NCI-H524 (cell line): ENCODE measurements around the gene SLC41A3.
"Not testable (repeated sequence)": the region's sequence is repeated elsewhere in the genome, so short reads cannot be mapped to it uniquely, and the experiment has no call there.

ENCODE experiments used
- DNase-seq, 2 experiments: peaks; one replicate each; lab custom pipeline; 2025; lab: John Stamatoyannopoulos, UW

SLC41A3 gene

DNA sequence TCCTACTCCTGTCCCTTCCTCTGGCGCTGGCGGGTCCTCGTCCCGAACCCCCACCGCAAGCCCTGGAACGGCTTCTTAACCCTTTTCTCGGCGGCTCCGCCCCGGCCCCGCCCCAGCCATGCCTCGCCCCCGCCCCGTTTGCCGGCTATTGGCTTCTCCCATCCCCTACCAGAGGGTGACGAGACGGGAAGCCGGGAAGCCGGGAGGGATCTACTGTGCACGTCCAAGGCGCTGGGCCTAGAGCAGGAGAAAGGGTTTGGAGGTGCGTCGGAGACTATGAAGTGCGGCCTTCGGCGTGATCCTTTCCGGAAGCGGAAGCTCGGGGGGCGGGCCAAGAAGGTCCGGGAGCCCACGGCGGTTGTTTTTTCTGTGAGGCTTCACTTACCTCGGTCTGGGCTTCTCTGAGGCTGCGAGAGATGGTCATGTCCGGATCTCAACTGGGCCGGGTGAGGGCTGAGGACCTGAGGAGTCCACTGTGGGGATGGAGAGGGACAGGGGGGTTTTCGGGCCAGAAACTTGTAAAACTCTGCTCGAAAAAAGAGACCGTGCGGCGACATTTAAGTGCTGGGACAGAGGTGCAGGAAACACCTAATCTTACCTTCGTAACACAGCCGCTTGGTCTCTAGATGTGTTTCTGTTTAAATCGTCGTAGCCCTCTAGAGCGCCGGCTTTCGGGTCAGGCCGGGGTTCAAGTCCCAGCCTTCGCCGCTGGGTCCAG lies 93.5 kb downstream of the SLC41A3 start:
- peak; percentile 82 to 88 for DNase-seq

DNA sequence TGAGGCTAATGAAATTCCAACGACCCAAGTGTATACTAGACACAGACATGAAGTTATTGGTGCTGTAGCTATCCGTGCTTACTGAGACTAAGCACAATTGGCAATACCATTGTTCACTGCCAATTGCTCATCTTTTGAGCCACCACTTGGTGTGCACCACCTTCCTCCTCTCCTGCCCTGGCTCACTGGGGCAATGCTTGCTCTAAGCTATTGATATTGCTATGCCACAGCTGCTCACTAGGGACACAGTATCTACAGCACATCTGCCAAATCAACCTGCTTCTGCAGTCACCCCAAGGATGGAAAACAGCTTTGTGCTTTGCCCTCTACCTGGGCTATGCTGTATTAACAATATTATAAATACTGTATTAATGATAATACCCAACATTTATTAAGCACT lies 99.0 kb downstream of the SLC41A3 start:
- not testable (repeated sequence) for DNase-seq

DNA sequence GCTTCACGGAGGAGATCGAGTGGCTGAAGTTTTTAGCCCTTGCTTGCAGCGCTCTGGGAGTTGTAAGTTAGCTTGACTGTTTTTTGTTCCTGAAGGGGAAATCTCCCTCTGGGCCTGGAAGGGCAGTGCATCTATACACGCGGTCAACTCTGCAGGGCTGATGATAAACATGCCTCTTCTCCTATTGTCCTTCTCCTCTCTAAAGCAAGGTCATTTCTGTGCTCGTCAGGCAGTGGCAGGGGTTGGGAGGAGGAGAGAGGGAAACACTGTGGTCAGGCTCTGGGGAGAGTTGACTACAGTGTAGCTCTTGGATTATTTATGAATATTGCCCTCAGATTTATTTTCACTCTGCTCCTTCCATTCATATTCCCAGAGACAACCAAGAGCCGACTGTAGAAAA lies 106.8 kb downstream of the SLC41A3 start:
- DNase-seq: not testable (repeated sequence)

DNA sequence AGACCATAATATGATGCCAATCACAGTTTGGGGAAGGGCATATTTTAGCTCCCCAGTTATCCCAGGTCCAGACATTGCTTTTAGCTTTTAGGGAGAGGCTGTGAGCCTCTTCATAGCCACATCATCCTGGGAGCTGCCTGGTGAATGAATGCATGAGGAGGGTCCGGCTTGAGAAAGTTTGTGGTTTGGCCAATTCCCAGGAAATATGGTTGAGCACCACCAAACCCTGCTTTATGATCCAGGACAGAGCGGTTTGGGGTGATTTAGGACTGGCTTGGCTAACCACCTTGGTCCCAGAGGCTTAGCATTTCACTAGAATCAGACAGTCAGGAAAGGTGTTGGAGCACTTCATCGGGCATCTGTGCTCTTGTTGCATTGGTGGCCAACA lies 107.9 kb downstream of the SLC41A3 start:
- not testable (repeated sequence) for DNase-seq

DNA sequence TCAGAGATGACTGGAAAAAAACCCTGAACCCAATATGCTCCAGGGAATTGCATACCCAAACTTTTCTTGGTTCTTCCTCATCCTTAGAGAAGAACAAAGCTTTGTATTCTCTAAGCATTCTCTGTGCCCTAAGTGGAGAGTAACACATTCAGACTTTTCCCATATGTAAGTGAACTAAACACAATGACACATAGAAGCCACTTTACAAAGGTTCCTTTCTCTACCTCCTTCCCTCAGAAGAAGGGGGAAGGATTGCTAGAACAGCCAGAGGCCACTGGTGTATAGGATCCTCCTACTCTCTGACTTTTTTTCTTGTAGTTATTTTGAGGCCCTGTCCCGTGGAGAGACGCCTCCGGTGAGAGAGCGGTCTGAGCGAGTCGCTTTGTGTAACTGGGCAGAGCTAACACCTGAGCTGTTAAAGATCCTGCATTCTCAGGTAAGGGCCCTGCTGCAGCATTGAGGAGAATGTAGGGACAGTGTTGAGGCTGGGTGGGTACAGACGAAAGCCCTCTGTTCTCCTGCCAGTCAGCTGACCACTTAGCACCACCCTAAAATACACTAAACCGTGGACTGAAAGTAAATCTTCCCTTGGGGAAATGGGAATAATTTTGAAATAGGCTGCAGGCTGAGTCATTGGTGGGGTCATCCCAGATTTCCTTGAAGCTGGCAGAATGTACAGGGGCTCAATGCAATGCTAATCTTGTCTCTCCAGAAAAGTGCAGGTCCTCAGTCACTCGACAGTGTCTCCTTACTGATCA lies 108.5 kb downstream of the SLC41A3 start:
- not testable (repeated sequence) for DNase-seq

DNA sequence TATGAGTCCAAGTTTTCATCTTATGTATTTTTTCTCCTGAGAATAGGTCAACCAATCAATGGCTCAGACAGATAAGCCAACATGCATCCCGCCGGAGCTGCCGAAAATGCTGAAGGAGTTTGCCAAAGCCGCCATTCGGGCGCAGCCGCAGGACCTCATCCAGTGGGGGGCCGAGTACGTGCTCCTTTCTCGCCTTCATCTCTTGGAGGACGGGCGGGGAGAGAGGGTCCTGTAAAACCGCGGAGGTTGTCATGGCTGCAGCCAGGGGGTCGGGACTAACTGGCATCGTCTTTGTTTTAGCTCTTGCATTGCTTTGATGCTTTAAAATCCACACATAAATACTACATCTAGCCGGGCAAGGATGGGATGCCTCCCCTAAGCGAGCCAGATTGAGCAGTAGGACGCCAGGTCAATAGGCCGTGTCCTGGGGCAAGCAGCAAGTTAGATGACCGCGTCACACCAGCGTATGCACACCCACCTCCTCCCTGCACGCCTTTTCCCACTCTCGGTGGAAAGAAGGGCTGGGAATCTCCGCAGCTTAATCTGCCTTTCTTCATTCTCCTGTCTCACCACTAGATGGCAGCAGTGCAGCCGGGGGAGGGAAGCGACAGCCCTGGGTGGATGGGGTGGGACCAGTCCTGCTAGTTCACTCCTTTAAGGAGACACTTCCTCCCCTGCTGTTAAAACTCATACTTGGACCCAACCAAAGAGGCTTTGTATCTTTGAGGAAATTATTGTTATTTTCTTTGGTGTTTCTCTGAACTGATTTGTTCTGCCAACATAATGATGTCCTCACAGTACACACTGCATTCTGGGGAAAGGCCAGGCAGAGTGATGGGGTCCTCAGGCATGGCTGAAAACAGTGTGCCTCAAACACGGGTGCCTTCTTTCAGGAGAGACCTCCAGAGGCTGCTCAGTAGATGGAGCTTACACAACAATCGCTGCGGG lies 111.7 kb downstream of the SLC41A3 start:
- DNase-seq: peak; percentile 62 to 74

DNA sequence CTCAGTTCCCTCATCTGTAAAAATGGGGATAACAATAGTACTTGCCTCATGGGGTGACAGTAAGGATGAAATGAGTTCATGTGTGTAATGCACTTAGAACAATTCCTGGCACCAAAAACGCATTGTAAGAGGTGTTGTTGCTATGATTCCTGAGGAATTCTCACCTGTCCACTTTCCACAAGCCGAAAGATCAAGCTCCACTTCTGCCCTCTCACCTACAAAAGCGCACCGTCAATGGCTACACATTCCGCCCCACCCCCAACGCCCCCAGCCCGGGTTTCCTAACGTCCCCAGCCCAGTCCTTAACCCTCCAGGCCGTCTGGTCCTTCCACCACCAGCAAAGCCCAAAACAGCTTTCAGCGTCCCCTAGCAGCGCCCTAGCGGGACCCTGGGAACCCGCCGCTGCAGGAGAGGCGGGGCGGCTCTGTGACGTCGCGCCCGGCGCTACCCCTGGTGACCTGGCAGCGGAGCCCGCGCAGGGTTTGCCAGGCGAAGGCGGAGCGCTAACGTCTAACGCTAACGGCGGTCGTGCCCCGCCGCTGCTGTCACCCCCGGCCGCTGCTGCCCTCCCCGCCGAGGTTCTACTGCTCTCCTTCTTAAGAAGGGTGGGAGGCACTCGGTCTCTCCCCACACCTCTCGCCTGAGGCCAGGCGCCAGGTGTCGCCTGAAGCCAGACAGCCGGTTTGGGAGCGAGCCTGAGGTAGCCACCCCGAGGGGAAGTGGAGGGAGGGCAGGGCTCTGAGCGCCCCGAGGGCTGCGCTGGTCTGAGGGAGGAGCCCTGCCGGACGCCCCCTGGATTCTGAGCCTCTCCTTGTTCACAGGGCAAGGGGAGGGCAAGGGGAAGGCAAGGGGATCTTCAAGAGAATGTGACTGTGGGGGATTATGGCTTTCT lies 115.0 kb downstream of the SLC41A3 start, which contains the start of gene ROPN1B:
Gene ROPN1B (plus strand): TSS at position 478 of the 892 bp plus-strand sequence. CDS start 2,877 bp downstream, outside the sequence.
- DNase-seq: not testable (repeated sequence)

DNA sequence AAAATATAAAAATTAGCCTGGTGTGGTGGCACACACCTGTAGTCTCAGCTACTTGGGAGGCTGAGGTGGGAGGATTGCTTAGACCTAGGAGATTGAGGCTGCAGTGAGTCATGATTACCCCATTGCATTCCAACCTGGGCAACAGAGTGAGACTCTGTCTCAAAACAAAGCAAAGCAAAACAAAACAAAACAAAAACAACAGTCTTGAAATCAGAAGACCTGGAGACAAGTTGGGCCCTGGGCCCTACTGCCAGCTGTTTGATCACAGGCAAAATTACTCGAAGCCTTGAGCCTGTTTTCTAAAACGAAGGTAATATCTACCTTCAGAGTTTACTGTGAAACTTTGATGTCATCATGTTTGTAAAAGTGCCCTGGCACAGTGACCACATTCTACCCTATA lies 115.8 kb downstream of the SLC41A3 start:
- not testable (repeated sequence) for DNase-seq

DNA sequence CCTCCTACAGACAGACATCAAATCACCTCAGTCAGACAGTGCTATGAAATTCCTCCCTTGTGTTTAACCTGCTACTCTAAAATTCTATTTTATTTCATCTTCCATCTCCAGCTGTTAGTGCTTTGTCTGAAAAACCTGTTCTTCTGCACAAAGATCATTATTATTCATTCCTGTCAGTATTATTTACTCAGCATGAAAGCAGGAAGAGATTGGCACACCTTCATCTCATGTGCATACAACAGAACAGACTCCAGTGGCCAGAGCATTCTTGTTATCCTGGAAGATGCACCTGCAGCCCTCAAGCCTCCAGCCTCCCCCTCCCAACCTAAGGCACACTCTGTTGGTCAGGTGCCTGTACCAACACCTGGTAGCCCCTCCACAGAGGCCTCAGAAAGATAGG lies 116.8 kb downstream of the SLC41A3 start:
- DNase-seq: no peak

DNA sequence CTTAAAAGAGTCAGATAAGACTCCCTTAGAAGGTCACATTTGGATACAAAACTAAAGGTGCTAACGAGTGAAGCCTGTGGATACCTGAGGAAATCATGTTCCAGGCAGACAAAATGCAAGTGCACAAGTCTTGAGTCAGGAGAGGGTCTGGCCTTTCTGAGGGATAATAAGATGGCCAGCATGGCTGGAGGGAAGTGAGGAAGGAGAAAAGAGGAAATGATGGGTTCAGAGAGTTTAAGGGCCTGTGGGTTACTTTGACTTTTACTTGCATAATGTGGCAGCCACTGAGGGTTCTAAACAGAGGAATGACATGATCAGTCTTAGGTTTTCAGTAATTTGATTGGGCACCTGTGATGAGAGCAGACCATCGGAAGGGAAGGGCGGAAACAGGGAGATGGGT lies 118.4 kb downstream of the SLC41A3 start:
- no peak for DNase-seq

DNA sequence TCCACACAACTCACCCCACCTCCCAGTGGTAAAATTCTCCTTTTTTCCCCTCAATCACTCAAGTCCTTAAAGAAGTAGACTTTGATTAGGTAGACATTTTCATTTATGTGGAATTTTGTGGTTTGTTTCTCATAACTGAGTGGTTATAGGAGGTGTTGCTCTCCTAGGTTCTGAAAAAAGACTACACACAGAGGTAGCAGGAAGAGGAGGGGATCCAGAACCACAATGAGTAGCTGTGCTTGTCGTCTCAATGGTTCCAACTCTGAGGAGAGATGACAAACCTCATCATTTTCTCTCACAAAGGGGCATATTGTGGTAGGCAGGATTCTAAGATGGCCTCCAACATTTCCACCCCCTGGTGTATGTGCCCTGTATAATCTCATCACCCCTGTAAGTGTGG lies 120.1 kb downstream of the SLC41A3 start:
- DNase-seq: not testable (repeated sequence)

DNA sequence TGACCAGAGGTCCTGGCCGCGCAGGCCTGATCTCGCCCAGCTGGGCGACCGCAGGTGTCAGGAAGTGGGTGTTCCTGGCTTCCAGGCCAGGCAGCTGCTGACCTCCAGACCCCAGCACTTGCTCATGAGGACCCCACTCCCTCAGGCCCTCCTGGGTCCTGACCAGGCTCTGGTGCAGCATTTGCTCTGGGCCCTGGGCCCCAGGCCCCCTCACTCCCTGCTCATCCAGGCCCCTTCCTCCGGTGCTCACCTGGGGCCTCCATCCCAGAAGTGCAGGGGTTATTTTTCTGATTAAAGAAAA lies 122.7 kb downstream of the SLC41A3 start:
- DNase-seq: no peak

DNA sequence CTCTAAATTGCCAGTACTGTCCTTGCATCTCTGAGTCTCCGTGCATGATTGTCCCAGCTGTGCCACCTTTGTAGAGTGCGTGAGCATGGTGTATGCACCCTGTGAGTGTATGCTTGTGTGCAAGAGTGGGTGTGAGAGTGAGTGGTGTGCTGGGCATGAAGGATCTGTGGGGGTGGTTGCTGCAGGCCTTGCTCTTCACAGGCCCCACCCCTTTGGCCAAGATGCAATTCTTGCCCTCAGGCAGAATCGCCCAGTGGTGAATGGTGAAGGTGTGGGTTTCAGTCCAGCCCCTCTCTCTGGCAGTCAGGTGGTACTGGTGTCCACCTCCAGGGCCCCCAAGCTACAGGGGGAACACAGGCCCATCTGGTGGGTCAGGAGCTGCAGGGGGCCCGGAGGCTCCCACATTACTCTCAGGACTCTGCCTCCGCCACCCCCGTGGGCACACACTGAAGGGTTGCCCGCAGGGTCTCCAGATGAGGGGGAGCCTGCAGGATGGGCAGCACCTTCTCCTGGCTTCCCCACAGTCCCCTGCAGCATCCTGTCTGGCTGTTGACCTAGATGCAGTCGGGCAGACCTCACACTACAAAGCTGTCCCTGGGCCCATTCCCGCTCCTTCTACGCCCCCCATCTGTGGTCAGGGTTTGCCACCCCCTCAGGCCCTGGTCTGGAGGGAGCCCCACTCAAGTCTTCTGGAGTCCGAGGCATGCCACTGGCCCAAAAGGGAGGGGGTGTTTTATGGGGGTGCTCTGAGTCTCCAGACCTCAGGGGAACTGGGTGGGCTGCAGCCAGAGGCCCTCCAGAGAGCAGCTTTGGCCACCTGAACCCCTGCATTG lies 123.3 kb downstream of the SLC41A3 start:
- no peak for DNase-seq

DNA sequence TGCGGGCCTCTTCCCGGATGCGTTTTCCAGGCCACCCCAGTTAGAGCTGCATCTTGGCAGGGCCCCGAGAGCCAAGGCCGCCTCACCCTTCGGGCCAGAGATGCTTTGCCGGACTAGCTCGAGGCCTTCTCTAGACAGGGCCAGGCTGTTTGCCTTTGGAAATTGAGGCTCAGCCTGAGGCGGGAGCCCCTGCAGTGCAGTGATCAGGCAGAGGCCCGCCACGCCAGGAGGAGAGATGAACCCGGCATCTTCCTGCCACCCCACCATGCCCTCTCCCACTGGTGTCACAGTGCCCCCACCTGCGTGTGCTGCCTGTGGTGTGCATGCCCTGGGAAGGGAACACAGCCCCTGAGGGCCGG lies 123.9 kb downstream of the SLC41A3 start:
- no peak for DNase-seq

DNA sequence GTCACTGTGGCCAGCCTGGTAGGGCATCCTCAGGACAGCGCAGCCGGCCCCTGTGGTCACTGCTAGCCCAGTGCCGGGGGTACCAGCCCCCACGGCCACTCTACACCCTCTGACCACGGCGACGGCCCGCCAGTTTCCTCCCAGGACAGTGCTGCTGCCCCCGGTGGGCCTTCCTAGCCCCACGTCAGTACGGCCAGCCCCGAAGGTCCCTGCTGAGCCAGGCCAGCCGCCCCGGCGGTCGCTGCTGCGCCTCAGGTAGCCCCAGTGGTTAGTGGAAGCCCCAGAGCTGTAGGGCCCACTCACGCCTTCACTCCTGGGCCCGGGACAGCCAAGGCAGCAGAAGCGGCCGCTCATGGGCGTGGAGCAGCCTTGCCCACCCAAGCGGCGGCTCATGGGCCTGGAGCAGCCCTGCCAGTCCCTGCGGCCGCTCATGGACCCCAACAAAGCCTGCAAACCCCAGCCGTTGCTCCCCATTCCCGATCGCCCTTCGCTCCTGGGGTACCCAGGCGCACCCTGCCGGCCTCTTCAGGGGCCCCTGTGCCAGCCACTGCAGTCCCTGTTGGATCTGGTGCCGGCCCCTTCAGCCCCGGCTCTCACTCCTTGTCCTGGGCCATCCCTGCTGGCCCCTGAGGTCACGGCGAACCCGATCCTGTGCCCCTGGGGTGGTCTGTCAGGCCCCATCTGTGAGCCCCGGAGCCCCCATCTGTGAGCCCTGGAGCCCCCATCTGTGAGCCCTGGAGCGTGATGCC lies 124.4 kb downstream of the SLC41A3 start:
- DNase-seq: no peak

DNA sequence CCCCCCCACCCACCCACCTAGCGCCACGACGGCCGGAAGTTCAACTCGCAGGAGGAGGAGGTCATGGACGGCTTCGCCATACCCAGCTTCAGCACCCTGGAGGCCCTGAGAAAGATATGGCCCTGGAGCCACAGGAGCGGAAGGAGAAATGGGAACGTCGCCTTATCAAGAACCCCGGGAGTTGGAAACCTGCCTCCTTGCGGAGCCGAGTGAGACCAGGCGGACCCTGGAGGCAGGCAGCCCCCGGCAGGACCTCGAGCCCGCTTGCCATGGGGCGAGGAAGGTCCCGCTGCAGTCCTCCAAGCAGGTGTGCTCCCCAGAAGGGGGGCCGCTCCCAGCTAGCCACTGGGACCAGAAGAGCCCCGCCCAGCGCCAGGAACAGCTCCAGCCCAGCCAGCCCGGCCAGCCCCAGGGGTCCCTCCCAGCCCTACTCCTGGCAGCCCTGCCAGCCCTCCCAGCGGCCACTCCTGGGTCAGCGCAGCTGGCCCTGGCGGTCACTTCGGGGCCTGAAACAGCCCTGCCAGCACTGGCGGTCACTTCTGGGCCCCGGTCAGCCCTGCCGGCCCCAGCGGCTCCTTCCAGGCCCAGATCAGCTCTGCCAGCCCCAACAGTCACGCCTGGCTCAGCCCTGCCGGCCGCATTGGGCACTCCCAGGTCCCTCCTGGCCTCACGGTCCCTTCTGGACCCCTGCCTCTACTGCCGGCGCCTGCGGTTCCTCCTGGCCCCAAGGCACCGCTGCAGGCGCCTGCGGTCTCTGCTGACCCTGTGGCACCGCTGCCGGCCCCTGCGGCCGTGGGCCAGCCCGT lies 125.2 kb downstream of the SLC41A3 start:
- DNase-seq: no peak

DNA sequence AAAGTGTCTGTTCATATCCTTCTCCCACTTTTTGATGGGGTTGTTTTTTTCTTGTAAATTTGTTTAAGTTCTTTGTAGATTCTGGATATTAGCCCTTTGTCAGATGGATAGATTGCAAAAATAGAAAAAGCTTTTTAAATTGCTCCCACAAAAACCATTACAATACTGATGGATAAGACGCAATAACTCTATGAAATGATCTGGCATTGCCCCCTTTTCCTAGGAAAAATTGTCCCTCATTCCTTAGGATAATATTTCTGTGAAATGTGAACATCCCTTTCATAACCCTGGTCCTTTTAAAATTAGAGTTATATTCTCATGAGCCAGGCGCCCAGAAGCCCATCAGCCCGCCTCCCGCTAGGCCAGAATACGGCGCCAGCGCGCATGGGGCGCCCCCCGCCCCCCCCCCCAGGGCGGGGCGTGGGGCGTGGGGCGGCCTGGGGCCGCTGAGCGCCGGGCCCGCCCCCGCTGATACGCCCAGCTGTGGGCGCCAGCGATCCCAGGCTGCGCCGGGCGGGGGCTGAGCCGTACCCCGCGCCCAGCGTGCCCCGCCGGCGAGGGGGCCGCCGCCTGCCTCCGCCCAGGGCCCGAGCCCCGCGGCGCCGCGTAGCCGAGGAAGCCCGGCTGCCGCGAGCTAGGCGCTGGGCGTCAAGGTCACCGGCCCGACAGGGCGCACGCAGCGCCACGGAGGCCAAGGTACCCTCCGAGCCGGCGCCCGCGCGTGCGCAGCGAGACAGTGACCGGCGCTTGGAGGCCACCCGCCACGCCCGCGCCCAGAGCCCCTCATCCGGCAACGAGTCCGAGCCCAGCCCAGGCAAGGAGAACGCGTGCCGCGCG lies 126.0 kb downstream of the SLC41A3 start:
- DNase-seq: peak in 1 of 2 experiments; percentile 28

DNA sequence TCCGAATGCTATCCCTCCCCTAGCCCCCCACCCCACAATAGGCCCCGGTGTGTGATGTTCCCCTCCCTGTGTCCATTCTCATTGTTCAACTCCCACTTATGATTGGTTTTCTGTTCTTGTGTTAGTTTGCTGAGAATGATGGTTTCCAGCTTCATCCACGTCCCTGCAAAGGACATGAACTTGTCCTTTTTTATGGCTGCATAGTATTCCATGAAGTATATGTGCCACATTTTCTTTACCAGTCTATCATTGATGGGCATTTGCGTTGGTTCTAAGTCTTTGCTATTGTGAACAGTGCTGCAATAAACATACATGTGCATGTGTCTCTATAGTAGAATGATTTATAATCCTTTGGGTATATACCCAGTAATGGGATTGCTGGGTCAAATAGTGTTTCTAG lies 126.9 kb downstream of the SLC41A3 start:
- not testable (repeated sequence) for DNase-seq
